Measurements from ENCODE around the gene KRT78. TPM values are rescaled to one million over a fixed set of nuclear protein-coding genes. Genes with fewer than 3 reads are reported as not detected.

Gene KRT78
- polyA plus RNA-seq, 4 donors: not detected

GRCh38 chr12:52826611-52827498 is 21.9 kb downstream of the KRT78 start:
- no peak for DNase-seq (ENCODE audit: low read depth in 4 of 4, low spot score in 3 of 4)

DNA sequence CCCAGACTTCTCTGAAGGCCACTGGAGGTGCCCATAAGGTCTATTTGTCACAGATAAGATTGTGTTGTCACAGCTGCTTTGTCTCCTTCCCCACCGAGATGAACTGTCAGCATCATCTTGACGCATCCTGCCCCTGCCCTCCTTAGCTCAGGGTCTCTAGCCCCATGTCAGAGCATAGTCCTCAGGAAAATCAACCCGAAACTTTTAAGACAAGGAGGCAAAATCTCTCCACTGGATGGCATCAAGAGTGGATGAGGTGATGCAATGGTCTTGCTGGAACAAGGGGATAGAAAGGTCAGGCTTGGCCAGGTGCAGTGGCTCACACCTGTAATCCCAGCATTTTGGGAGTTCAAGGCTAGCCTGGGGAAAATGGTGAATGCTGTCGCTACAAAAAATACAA is 22.8 kb downstream of the KRT78 start:
- DNase-seq (ENCODE audit: low read depth in 4 of 4, low spot score in 3 of 4): no peak

DNA sequence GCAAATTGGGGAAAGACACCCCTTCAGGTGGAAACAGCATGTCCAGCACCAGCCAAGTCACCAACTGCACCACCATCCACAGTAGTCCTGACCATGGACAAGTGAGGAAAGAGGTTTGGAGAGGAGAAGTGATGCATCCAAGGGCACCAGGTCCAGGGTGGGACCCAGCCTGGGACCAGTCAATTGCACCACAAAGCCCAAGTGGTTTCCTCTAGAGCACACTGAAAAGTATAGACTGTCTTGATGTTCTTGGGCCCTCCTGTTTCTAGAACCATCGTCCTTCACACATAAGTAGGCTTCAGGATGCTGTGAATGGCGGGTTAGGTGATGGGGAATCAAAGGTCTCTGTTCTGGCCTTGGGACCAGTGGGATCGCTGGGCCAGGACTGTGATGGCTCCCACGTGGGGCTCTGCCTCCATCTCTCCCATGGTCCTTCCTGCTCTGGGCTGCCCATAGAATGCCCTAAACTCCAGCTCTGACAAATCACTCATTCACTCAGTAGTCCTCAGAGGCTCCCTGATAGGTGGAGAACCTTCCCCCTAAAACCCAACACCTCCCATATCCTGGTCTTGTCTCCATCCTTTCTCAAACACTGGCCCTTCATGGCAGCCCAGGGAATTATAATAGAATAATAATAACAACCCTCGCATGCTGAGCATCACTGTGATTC is 23.9 kb downstream of the KRT78 start:
- no peak for DNase-seq (ENCODE audit: low read depth in 4 of 4, low spot score in 3 of 4)

DNA sequence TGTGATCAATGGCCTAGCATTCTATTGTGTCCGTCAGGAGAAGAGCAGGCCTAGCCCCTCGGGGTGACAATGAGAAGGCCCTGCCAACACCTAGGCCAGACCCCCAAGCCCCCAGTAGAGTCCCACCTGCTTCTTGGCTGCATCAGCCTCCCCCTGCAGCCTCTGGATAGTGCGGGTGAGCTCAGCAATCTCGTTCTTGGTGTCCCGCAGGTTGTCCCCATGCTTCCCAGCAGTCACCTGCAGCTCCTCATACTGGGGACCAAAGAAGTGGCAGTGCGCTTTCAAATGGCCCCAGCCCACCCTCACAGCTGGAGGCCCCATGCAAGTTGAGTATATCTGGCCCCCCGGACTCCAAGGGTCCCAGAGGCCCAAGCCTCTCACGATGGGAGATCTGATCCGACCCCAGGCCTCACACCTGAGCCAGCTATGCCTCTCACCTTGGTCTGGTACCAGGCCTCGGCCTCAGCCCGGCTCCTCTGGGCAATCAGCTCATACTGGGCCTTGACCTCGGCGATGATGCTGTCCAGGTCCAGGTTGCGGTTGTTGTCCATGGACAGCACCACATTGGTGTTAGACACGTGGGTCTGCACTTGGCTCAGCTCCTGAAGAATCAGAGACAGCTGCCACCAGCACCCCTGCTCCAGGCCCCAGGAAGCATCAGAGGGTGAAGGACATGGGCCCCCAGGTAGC is 24.9 kb downstream of the KRT78 start:
- no peak for DNase-seq (ENCODE audit: low read depth in 4 of 4, low spot score in 3 of 4)

DNA sequence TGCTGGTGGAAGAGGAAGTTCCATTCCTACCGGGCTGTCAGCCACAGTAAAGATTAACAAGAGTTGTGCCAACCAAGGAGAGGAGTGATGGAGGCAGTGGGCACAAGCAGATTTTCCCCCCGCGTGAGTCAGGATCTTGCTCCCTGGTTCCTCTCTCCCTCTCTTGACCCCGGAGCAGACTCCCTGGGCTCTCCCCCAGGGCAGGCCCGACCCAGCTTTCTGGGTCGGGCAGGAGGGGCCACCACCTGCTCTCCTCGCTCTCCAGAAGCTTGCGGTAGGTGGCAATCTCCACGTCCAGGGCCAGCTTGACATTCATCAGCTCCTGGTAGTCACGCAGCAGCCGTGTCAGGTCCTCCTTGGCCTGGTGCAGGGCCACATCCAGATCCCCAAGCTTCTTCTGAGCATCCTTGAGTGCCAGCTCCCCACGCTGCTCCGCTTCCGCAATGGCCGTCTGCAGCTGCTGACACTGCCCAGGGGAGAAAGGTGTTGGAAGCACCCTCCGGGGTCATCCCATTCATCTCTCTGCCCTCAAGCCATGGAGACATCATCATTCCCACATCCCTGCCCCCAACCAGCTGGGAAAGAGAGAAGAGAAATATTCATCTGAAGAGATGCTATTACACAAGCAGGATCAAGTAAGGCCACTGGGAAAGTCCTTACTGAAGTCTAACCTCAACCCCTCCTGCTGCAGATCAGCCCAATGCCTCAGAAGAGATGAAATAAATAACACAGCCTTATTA is 25.9 kb downstream of the KRT78 start:
- DNase-seq (ENCODE audit: low read depth in 4 of 4, low spot score in 3 of 4): no peak

- no peak for DNase-seq (ENCODE audit: low read depth in 4 of 4, low spot score in 3 of 4)
These were observed 26.8 kb downstream of the KRT78 start for GRCh38 chr12:52821826-52822660.

GRCh38 chr12:52821071-52821730 is 27.6 kb downstream of the KRT78 start:
- no peak for DNase-seq (ENCODE audit: low read depth in 4 of 4, low spot score in 3 of 4)

DNA sequence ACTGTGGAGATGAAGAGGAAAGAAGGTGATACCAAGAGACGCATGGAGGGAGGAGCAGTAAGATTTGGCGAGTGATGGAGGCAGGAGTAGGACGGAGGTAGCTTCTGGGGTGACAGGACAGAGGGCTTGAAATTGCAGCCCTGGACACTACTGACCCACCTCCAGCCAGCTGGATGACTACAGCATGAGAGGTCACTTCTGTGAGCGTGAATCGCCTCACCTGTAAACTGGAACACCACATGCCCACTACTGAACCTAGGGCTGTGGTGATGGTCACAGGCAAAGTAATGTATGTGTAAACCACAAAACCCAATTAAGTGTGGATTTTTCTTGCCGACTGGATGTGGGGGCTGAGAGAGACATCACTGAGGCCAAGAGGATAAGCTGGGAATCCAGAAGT is 28.3 kb downstream of the KRT78 start:
- DNase-seq (ENCODE audit: low read depth in 4 of 4, low spot score in 3 of 4): no peak

DNA sequence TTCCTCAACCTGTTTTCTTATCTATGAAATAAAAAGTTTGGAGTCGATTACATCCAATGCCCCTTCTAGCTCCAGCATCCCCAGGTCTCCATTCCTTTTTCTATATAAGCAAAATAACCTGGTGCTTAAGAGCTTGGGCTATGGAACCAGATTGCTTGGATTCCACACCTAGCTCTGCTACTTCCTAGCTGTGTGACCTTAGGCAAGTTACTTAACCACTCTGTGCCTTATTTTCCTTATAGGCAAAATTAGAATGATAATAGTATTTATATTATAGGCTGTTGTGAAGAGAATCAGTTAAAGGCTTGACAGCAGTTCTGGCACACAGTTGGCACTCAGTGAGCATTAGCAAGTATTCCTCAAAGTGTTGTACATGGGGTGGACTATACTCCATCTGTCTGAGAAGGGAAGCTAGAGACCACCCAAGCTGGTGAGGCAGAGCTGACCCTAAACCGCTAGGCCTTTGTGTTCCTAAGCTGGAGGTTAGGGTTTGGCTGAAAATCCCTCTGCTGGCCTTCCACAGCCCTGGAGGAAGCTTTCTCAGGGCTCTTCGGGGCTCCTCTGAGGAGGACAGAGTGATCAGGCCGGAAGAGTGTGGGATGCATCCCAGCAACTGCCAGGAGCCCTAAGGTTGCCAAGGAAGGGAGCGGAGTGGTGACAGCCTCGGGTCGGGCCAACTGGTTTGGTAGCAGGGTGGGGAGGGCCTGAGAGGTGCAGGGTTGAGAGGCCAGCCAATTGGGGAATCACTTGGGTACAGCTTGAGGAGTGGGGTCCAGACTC is 28.9 kb downstream of the KRT78 start:
- DNase-seq (ENCODE audit: low read depth in 4 of 4, low spot score in 3 of 4): no peak

DNA sequence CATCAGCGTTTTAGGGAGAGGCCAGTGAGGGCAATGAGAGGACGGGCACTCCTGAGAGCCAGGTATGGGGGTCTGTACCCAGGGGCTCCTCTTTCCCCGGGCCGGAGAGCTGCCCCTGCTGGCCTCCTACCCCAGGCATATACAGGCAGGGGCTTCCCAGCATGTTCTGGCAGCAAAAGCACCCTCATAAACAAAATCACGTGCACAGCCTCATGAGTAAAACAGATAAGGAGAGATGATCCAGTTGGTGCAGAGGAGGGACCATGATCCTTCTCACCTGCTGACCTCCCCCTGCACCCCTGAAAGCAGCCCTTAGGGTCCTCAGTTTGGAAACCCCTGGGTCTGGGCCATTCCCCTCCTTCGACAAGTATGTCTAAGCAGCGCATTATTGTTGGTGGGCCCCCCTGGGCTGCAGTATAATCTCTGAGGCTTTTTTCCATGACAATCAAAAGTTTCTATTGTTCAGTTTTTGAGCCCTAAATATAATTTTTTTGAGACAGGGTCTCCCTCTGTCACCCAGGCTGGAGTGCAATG is 29.8 kb downstream of the KRT78 start:
- DNase-seq (ENCODE audit: low read depth in 4 of 4, low spot score in 3 of 4): no peak

DNA sequence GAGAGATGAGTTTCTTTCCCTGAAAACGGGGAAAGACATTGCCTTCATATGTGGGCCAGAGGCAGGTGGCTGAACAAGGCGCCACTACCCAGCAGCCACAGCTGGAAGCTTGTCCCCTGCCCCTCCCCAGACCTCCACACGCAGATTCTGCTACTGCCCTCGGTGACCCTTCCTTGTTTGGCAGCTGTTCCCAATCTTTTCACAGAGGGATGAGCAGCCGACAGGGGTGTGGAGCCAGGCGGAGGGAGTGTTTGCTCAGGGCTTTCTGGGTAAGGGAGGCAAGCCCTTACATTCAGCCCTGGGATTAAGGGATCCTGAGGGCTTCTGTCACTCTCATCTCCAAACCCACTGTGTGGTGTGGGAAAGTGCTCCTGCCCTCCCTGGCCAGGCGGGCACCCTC is 30.4 kb downstream of the KRT78 start:
- no peak for DNase-seq (ENCODE audit: low read depth in 4 of 4, low spot score in 3 of 4)

- no peak for DNase-seq (ENCODE audit: low read depth in 4 of 4, low spot score in 3 of 4)
These were observed 31.0 kb downstream of the KRT78 start for GRCh38 chr12:52817699-52818238.

DNA sequence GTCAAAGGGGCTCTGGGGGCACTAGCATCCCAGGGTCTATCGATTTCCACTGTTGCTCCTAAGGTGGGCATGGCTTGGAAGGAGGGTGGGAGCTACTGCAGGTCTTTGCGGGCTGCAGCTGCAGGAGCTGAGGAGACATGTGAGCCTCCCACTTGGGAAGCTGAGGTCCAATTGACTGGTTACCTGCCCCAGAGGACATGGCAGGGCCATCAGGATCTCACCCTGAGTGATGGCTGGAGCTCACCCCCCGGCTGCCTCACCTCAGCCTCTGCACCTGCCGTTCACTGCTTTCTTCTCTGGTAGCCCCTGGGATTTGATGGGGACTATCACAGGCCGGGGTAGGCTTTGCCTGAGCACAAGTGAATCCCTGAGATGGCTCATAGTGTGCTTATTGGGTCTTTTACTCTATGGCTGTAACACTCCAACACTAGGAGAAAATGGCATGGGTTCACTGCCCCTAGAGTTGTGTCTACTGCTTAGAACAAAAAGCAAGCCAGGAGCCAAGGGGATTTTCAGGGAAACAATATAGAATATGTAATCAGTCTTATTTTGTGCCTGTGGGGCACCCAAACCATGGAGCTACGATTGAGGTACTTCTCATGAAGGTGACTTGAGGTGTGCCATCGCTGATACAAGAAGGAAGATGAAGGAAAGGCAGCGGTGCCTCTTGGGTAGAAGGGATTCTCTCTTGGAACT is 31.6 kb downstream of the KRT78 start:
- no peak for DNase-seq (ENCODE audit: low read depth in 4 of 4, low spot score in 3 of 4)

GRCh38 chr12:52815676-52816588 is 32.9 kb downstream of the KRT78 start:
- DNase-seq (ENCODE audit: low read depth in 4 of 4, low spot score in 3 of 4): no peak

- DNase-seq (ENCODE audit: low read depth in 4 of 4, low spot score in 3 of 4): no peak
These were observed 33.6 kb downstream of the KRT78 start for GRCh38 chr12:52815161-52815560.

DNA sequence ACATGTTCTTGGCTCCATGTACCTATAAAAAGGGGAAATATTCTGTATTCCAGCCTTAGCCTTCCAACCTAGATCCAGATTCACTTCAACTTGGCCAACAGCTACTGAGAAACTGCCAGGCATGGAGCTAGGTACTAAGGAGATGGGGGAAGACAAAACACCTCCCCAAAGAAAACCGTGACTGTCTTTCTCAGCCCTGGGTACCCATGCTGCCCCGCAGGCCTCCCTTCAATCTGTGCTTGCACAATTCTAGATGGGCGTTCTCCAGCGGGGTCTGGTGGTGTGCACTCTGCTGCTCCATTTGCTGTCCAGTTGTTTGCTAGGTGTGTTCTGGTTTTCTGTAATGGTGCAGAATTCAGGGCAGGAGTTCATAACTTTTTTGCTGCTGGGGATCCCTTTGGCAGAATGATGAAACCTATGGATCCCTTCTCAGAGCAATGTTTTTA is 34.1 kb downstream of the KRT78 start:
- no peak for DNase-seq (ENCODE audit: low read depth in 4 of 4, low spot score in 3 of 4)

Data from left renal pelvis (tissue), 4 donors.